ENCODE results near the gene CHD8.
"Not testable (repeated sequence)": the region's sequence is repeated elsewhere in the genome, so short reads cannot be mapped to it uniquely, and the experiment has no call there.

The CHD8 gene

GRCh38 chr14:21431126-21431525 lies 24.8 kb downstream of the CHD8 start:
- DNase-seq: no peak

- no peak for DNase-seq
Measured at GRCh38 chr14:21428930-21429329, 27.0 kb downstream of the CHD8 start.

GRCh38 chr14:21426692-21427091 lies 29.2 kb downstream of the CHD8 start:
- peak; percentile 41 to 75 for DNase-seq

DNA sequence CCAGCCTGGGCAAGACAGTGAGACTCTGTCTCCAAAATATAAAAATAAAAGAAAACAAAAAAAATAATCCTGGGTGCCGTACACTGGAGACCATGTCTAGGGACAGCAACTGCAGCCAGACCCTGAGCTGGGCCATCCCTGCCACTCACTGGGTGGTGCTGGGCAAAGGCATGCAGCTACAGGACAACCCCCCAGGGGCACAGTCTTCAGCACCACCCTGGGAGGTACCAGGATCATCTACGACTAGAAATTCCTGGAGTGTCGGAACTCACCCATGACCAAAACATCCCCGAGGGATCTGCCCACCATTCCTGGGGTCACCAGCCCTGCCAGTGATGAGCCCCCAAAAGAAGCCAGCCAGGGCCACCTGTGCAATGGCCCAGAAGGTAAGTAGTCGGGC lies 36.4 kb downstream of the CHD8 start:
- DNase-seq: no peak

- DNase-seq: no peak
Measured at GRCh38 chr14:21415329-21415728, 40.6 kb downstream of the CHD8 start.

GRCh38 chr14:21414137-21414631 lies 41.7 kb downstream of the CHD8 start:
- no peak for DNase-seq

DNA sequence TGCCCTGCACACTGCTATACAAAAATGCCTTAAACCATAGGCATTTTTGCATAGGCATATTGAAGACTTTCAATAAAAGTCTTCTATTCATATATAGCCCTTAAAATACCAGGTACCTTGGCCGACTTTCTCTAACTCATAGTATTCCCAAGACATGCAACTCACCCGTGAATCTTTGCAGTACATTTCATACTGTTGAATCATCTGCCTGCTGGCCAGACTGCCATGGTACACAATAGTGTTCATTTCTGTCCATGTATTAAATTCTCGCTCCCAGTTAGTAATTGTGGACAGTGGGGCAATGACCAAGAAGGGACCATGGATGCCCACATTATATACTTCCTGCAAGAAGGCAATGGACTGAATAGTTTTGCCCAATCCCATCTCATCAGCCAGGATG lies 47.8 kb downstream of the CHD8 start:
- no peak for DNase-seq

DNA sequence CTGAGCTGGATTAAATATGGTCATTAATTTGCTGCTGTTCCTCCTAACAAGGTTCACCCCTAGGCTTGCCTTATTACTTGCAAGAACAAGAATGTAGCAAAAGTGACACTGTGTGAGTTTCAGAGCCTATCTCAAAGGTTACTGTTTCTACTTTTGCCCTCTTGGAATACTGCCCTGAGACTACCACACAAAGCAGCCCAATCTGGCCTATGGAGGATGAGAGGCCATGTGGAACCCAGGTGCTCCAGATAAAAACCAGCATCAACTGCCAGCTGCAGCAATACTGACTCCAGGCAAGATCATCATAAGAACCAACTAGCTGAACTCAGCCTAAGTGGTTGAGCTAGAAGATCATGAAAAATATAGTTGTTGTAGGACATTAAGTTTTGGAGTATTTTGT lies 49.7 kb downstream of the CHD8 start:
- DNase-seq: no peak

DNA sequence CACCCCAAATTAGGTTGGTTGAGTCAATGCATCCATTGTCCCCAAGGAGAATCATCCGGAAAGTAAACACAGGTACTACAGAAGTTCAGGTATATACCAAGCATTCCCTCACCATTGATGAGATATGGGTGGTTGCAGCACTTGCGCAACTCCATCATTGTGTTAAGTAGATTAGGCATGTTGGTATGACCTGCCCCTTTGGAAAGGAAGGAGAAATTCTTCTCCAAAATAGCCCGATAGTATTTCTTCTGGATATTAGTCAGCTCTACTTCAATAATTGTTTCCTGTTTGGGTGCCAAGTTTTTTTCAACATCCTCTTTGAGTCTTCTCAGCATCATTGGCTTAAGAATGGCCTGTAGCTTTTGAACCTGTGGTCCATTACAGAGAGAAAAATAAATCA lies 50.8 kb downstream of the CHD8 start:
- no peak for DNase-seq

DNA sequence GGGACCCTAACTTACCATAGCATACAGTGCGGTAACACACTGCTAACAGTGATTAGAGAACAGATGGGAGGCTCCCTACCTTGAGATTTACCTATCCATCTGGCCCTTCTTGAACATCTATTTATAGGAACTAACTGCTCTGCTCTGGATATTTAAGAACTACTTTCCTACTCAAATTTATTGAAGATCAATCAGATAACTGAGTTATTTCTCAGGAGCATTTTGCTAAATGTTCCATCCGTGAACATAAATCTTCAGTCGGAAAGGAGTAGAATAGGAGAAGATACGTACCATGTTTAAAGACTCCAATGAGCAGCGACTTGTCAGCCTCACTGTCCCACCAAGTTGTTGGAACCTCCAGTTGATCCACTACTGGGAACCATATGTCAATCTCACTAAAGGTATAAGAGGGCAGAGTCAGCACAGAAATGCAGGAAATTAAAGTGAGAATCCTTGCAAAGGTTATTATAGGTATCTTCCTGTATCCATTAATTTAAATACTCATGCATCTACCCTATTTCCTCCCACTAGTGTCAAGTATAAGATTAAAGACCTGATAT lies 56.5 kb downstream of the CHD8 start:
- no peak for DNase-seq

GRCh38 chr14:21398901-21399300 lies 57.0 kb downstream of the CHD8 start:
- DNase-seq: no peak

- DNase-seq: peak in 1 of 2 donors; percentile 12
Measured at GRCh38 chr14:21395450-21395849, 60.5 kb downstream of the CHD8 start.

DNA sequence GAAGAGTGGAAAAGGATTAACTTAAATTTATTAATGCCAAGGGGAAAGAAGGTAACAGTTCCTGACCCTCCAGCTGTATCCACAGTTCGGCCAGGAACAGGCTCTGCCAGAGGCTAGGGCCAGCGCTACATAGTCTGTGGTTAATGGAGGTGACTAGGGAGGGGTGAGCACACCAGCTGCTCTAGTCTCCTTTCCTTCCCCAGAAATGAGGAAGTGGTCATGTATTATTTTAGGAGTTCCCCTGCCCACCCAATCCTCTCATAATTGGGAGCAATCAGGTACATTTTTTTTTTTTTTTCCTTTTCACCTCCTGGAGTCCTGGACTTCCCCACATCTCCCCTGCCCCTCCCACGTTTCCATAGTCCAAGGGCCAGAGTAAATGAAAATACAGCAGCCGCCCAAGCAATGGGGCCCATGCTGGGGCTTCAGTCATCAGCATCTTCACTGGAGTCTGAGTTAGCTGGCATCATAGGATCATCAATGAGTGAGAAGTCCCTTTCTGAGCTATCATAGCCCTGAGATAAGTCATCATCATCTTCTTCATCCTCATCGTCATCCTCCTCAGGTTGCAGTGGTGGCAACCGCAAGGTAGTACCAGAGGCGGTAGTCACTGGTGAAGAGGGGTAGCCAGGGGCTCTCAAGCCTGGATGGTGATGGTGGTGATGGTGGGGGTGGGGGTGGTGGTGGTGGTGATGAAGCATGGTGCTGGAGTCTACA lies 70.6 kb downstream of the CHD8 start:
- DNase-seq: peak; percentile 44 to 84

GRCh38 chr14:21384494-21384851 lies 71.5 kb downstream of the CHD8 start:
- peak; percentile 71 to 88 for DNase-seq

DNA sequence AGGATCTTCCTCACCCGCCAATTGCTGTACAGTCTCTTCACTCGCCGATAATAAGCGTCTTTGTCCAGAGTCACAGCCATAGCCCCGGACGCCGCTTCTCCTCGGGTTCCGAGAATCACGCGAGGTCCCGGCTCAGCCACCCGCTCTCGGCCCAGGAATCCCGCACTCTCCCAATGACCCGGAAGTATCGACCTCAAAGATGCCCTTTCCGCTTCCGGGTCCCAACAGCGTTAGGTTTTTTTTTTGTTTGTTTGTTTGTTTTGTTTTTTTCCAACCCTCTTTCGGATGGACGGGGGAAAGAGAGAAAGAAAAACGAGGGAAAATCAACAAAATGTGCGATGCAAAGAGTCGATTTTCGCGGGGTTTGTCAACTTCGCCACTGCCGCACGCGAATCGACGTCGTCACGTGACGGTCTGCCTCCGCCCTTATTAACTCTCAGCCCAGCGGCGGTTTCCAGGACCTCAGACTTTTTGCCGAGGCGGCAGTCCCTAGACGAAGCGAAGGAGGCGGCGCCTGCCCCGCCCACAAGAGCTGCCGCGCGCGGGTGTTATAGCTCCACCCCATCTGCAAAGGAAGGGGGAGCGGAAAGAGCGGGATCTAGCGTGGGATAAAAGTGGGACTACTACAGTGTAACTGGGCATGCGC lies 72.0 kb downstream of the CHD8 start, which contains the start of gene SUPT16H:
Gene SUPT16H (minus strand): TSS at position 172 of the 646 bp plus-strand sequence. CDS start 92 bp downstream, at position 80.
- peak; percentile 95 to 96 for DNase-seq

DNA sequence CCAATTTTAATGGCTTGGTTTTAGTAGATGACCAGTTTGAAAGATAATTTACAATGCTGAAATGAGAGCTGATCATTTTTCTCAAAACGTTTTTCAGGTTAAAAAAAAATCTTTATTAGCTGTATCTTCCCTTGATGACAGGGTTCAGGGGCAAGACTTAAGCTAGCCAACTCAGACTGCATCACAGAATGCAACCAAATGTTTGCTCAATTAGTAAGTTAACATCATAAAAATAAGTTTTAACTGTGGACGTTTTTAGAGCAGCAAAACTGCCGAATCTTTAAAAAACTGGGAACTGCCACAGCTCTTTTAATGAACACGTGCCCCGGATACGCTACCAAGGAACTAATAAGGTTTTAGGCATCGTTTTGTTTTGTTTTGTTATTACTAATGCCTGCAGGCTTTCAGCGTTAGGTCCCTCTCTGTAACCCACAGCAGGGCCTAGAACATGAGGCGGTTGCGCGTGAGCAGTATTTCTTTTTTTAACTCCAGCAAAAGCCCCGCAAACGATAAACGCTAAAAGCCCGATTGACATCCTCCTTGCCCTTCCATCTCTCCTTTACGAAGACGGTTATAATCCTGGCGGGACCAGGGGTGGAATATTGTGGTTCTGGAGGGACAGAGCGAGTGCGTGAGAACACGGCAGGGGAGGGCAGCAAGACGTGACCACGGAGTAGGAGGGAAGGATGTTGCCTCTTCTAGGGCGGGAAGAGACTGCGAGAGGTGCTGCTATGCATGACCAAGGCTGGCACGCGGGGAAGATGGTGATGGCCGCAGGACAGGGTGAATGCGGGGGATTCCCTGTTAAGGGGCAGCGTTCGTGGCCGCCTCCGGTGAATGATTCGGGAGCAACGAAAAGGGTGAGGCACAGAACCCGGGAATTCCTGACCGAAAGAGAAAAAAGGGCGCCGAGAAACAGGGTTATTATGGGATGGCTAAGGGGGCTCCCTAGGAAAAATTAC lies 72.8 kb downstream of the CHD8 start:
- peak; percentile 44 to 46 for DNase-seq

GRCh38 chr14:21382095-21382494 lies 73.8 kb downstream of the CHD8 start:
- DNase-seq: no peak

GRCh38 chr14:21379338-21379737 lies 76.6 kb downstream of the CHD8 start:
- DNase-seq: no peak

DNA sequence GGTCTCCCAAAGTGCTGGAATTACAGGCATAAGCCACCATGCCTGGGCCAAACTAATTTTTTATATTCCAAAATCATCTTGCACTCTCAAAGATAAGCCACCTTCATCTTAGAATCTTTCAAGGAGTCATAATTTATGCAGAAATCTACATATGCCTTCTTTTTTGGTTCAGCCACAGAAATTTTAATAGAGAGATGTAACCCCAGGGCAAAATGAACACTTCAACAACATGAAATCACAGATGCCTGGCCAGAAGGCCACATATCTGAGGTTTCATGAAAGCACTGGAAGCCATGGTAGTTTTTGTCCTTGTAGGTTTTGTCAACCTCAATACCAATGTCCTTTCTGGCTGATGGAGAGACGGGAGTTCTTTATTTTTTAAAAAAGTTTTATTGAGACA lies 81.9 kb downstream of the CHD8 start:
- no peak for DNase-seq

GRCh38 chr14:21372814-21373213 lies 83.1 kb downstream of the CHD8 start:
- DNase-seq: not testable (repeated sequence)

GRCh38 chr14:21369949-21370679 lies 85.8 kb downstream of the CHD8 start:
- DNase-seq: no peak

GRCh38 chr14:21367582-21368144 lies 88.3 kb downstream of the CHD8 start:
- no peak for DNase-seq

Measured in inflammatory macrophage treated with lipopolysaccharide for 1 hour (primary cell).